GM13977 (cell line): Measurements from ENCODE around the gene PCBP4.
"Not testable (repeated sequence)": the region's sequence is repeated elsewhere in the genome, so short reads cannot be mapped to it uniquely, and the experiment has no call there.

ENCODE experiments used
- DNase-seq: peaks from one replicate; pipeline ENCODE4 v3.0.0; 2012; ENCODE audit warnings: low spot score
- in situ Hi-C: fragments of 300-500 bp; cut with MboI; formaldehyde crosslinking; loops from one replicate; pipeline ENCODE4 v1.12.0; 2022; ENCODE audit warnings: low sequenced_read_pairs, low pct_unique_long_range_greater_than_20kb, mixed read lengths, inconsistent platforms; ENCODE audit not compliant: unreplicated experiment
- TF ChIP-seq, protein P1 (sequence below): IDR thresholded peaks from 2 replicates; pipeline ENCODE4 v1.5.1; 2012; ENCODE audit warnings: mild to moderate bottlenecking, control low read depth; ENCODE audit not compliant: insufficient read depth; ENCODE audit errors: extremely low read depth, missing control alignments

Gene PCBP4

DNA sequence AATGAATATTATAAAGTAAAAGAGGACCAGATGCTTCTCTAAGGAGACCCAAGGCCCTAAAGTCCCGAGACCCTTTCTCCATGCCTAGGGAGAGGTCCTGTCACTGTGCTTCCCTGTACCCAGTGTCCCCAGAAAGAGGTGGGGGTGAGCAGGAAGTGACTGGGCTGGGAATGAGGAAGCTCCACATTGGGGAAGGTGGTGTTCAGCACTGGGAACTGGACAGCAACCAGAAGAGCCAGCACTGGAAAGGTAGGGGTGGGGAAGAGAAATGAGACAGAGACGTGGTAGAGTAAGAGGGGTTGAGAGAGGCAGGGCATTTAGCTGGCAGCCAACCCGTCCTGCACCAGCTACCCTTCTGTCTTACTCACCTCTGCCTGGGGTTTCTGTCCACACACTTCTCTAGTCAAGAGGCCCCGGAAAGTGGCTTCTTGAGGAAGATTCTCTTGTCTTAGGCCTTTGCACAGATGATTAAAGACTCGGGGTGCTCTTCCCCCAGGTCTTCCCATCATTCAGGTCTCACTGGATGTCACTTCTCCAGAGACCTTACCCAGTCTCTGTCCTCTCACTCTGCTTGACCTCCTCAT lies 37.7 kb downstream of the PCBP4 start:
- in situ Hi-C loops, result no loop called here
- TF ChIP-seq, protein P1, sequence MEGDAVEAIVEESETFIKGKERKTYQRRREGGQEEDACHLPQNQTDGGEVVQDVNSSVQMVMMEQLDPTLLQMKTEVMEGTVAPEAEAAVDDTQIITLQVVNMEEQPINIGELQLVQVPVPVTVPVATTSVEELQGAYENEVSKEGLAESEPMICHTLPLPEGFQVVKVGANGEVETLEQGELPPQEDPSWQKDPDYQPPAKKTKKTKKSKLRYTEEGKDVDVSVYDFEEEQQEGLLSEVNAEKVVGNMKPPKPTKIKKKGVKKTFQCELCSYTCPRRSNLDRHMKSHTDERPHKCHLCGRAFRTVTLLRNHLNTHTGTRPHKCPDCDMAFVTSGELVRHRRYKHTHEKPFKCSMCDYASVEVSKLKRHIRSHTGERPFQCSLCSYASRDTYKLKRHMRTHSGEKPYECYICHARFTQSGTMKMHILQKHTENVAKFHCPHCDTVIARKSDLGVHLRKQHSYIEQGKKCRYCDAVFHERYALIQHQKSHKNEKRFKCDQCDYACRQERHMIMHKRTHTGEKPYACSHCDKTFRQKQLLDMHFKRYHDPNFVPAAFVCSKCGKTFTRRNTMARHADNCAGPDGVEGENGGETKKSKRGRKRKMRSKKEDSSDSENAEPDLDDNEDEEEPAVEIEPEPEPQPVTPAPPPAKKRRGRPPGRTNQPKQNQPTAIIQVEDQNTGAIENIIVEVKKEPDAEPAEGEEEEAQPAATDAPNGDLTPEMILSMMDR, result no peak
- DNase-seq, result no peak

DNA sequence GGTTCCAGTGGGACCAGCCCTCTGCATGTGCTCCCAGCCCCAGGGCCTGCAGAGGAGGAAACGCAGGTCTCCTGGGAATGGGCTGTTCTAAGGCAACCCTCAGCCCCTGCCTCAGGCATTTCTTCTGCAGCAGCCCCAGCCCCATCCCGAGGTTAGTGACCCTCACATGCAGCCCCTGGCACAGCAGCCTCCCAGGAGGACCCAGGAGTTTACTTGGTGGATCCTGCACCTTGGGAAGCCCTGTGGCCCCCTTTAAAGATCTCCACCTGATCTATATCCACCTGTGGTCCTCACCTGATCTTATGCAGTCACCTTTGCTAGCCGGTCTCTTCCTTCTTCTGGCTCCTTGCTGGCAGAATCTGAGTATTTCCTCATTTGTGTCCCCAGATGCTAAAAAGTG lies 38.3 kb downstream of the PCBP4 start:
- in situ Hi-C loops, DNase-seq: not testable (repeated sequence)

DNA sequence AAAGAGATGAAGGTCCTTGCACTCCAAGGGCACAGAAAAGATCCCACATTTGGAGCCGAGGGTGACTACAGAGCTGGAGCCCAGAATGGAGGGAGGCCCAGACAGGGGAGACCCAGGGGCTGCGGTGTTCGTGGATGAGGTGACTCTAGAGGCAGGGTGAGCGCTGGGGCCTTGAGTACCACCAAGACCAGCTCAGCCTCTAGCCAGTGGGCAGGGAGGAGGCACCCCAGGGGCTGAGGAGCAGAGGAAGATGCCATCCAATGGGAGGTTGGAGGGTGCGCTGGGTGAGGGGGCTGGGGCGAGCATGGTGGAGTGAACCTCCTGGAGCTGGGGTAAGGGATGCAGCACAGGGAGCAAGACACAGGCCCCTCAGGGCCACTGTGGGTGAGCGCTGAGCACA lies 38.8 kb downstream of the PCBP4 start:
- TF ChIP-seq, protein P1, result no peak
- in situ Hi-C loops, result no loop called here
- DNase-seq, result no peak

DNA sequence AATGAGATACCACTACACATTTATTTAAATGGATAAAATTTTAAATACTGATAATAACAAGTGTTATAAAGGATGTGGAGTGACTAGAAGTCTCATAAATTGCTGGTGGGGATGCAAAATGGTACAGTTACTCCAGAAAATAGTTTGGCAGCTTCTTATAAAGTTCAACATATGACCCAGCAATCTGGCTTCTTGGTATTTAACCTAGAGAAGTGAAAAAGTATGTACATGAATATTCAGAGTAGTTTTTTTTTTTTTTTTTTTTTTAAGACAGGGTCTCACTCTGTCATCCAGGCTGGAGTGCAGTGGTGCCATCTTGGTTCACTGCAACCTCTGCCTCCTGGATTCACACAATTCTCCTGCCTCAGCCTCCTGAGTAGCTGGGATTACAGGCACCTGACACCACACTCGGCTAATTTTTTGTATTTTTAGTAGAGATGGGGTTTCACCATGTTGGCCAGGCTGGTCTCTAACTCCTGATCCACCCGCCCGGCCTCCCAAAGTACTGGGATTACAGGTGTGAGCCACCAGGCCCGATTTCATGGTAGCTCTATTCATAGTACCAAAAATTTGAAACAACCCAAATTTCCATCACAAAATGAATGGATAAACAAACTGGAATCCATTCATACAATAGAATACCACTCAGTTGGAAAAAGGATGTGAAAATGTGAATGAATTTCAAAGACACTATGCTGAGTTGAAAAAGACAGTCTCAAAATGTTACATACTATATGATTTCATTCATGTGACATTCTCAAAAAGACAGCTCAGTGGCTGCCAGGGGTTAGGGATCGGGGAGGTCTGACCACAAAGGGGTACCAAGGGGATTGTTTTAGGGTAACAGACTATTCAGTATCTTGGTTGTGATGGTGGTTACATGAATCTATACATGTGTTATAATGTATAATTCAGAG lies 39.9 kb downstream of the PCBP4 start:
- no peak for DNase-seq
- in situ Hi-C loops, result no loop called here
- TF ChIP-seq, protein P1, result no peak

DNA sequence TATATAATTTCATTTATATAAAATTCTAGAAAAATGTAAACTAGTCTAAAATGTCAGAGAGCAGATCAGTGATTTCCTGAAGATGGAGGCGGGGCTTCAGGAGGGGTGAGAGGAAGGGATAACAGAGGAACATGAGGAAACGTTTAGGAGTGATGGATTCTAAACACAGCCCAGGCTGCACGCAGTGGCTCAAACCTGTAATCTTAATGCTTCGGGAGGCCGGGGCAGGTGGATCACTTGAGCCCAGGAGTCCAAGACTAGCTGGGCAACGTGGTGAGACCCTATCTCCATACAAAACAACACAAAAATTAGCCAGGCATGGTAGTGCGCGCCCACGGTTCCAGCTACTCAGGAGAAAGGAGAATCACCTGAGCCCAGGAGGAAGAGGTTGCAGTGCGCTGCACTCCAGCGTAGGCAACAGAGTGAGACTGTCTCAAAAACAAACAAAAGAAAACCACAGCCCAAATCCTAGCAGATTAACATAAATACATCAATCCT lies 46.1 kb downstream of the PCBP4 start:
- no peak for DNase-seq
- TF ChIP-seq, protein P1, result no peak
- in situ Hi-C loops, result no loop called here

DNA sequence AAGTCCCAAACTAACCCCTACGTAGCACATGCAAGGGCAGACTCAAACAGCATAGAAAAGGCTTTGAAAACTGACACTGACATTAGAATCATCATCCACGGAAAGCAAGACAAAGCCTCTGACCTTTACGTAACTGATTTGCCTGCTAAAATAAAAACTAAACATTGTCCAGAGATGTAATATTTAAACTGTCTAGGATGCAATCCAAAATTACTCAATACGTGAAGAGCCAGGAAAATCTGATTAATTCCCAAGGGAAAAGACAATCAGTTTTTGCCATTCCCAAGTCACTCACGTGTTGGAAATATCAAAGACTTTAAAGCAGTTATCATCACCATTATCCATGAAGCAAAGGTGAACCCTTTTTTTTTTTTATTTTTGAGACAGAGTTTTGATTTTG lies 50.8 kb downstream of the PCBP4 start:
- TF ChIP-seq, protein P1, result no peak
- in situ Hi-C loops, result no loop called here
- DNase-seq, result no peak

DNA sequence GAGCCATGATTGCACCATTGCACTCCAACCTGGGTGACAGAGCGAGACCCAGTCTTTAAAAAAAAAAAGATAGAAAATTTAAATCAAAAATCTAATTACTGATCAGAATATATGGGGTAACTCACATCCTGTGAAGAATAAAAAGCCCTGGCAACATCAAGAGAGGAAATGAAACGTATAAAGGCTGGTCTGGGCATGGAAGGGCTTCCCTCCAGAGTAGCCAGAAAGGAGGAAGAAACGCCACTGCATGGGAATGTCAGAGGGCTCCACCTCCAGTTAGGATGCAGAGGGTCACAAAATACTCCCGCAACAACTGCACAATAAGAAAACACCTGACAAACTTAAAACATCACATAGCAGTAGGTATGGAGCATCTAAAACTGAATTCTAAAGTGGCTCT lies 59.2 kb downstream of the PCBP4 start:
- in situ Hi-C loops, result no loop called here
- TF ChIP-seq, protein P1, result no peak
- DNase-seq, result no peak
